ENCODE measurements around the gene IFNGR2.
A peak's percentile ranks its signal among the peaks of the same experiment; 100 is the strongest.
"Not testable (repeated sequence)": the region's sequence is repeated elsewhere in the genome, so short reads cannot be mapped to it uniquely, and the experiment has no call there.

The IFNGR2 gene

DNA sequence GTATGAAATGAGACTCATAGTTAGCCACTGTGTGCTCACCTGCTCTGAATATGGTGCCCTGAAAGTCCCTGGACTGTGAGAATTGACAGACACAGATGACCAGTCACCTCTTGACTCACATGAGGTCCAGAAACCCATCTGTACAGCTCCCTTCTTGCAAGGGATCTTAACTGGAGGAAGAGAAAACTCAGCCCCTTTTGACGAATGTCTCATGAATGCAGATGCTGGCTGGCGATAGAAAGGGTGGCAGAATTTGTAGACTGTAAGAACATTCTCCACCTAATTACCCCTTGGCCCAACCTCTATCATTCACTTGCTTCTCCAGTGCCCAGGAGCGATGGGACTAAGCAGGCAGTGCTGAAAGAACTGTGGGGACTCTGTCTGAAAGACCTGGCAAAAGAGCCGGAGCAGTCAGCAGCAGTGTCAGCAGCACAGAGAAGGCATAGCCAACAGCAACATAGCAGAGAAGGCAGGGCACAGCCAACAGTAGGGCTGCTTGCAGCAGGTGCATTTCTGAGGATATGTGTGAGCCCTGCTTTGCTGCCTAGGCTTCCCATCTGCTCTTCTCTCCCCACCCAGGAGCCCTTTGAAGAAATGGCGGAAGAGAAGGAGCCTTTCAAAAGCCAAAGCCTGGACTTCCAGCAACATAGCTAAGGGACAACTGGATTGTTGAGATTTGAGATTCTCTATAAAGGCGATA lies 25.8 kb upstream of the IFNGR2 start:
- no peak for DNase-seq (ENCODE audit: low read depth)

DNA sequence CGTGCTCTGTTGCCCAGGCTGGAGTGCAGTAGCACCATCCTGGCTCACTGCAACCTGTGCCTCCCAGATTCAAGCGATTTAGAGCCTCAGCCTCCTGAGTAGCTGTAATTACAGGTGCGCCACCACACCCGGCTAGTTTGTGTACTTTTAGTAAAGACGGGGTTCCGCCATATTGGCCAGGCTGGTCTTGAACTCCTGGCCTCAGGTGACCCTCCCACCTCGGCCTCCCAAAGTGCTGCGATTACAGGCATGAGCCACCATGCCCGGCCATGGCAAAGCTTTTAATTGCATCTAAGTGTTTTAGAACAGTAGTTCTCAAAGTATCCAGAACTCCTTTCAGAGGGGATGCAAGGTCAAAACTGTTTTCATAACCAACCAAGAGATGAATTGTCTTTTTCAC lies 25.1 kb upstream of the IFNGR2 start:
- no peak for DNase-seq (ENCODE audit: low read depth)

DNA sequence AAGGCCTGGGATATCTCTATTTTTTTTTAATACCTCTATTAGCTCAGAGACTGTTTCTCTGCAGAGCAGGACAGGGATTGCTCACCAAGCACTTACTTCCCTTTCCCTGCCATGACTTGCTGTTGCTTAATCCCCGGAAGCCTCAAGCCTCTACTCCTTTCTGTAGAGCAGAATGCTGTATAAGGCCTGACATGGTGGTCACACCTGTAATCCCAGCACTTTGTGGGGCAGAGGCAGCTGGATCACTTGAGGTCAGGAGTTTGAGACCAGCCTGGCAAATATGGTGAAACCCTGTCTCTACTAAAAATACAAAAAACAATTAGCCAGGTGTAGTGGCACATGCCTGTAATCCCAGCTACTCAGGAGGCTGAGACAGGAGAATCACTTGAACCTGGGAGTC lies 23.3 kb upstream of the IFNGR2 start:
- DNase-seq (ENCODE audit: low read depth), result not testable (repeated sequence)

DNA sequence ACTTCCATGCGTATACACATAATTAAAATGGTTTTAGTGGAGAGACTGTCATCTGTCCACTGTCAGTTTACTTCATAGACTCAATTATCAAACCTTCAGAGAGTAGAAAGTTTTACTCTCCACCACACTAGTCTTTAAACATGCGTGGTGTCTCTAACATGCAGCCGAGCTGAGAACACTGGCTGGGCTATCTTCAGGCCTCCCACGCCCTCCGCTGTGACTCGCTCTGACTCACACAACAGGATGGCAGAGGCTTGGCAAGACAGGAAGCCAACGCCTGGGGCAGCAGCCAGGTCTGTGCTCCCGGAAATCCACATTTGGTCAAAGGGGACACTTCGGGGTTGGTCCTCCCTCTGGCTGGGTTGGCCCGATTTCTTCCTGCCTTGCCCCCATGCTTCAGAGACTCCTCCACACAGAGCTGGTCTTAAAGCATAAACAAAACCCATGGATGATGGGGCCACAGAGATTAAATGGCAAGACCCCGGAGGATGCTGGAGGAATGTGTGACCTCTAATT lies 22.7 kb upstream of the IFNGR2 start:
- DNase-seq (ENCODE audit: low read depth), result peak; percentile 80

DNA sequence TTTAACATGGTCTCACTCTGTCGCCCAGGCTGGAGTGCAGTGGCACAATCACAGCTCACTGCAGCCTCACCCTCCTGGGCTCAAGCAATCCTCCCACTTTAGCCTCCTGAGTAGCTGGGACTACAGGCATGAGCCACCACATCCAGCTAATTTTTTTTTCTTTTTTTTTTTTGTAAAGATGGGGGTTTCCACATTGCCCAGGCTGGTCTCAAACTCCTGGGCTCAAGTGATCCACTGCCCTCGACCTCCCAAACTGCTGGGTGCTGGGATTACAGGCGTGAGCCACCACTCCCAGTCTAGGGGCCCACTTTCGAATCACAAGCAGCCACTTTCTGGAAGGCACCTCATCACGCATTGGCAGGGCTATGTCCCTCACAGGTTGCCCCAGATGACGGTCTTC lies 21.8 kb upstream of the IFNGR2 start:
- not testable (repeated sequence) for DNase-seq (ENCODE audit: low read depth)

DNA sequence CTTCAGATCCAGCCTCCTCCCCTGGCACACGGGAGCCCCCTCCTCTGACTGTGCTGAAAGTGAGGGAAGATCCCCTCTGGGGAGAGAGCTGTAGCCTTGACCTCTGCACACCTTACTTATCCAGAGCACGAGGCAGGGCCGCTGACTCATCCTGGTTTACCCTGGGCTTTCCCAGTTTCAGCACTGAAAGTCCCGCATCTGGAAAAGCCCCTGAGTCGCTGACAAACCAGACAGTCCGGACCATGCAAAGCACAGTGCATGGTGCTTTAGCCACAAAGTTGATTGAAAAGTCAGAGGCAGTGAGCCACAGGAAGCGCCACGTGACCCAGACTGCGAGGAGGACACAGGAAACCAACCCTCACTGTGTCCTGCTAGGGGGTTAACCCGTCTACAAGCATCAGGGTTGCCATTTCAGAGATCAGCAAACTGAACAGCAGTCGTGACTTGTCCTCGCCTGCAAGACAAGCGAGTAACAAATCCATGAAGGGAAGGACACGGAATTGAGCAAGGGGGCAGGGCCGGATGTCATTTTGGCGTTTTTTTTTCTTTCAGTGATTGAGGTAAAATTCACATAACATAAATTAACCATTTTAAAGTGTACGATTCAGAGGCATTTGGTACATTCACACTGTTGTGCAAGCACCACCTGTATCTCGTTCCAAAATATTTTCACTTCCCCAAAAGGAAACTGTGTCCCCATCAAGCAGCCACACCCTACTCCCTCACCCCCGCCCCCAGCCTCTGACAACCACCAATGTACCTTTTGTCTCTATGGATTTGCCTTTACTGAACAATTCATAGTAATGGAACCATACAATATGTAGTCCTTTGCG lies 19.9 kb upstream of the IFNGR2 start:
- peak; percentile 64 for DNase-seq (ENCODE audit: low read depth)

DNA sequence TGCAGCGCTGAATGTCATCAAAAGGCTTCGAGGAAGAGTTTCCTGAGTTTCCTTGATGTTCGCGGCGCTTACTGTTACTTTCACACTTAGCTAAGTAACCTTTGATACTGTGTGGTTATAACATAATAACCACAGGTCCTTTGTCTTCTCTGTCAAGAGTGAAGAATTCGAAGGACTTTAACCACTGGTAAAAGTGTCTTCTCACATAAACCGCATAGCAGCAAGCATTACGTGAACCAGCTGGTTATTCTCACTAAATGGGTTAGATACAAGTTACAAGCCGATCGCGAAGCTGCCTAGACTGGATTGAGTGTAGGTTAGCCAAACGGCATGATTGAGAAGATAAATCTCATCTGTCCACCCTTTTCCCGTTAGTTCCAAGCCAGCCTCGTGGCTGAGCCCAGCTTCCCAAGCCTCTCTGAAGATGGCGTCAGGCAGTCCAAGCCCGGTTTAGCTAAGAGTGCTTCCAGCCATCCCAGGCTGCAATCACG lies 18.3 kb upstream of the IFNGR2 start:
- DNase-seq (ENCODE audit: low read depth), result no peak

DNA sequence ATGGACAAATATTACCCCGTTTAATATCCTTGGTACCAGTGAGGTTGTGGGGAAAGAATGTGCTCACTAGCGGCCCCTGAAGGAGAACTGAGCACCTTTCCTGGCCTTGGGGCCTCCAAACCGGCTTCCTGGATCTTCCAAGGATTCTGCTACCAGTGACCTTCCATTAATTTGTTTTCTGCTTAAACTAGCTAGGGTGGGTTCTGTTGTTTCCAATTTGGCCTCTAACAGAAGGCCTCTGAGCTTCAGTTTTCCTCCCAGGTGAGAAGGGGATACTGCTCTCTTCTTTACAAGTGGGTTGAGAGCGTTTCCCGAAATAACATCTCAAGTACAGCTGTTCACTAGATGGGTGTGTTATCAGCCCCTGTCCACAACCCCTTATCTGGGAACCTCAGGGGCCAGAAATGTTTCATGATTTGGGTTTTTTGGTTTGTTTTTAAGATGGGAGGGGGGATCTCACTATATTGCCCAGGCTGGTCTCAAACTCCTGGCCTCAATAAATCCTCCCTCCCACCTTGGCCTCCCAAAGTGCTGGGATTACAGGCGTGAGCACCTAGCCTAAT lies 16.9 kb upstream of the IFNGR2 start:
- no peak for DNase-seq (ENCODE audit: low read depth)

DNA sequence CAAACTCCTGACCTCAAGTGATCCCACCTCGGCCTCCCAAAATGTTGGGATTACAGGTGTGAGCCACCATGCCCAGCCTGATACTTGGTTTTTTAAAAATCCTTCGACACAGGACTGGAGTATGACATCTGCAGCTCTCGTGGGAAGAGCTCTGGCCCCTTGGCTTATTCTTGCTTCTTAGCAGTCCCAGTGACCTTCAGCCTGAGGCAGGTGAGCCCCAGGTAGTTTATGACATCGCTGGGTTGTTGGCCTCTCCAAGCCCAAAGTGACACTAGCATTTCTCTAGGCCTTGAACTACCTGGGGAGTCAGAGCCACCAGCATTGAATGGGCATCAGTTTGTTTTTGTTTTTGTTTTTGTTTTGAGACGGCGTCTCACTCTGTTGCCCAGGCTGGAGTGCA lies 15.9 kb upstream of the IFNGR2 start:
- no peak for DNase-seq (ENCODE audit: low read depth)

DNA sequence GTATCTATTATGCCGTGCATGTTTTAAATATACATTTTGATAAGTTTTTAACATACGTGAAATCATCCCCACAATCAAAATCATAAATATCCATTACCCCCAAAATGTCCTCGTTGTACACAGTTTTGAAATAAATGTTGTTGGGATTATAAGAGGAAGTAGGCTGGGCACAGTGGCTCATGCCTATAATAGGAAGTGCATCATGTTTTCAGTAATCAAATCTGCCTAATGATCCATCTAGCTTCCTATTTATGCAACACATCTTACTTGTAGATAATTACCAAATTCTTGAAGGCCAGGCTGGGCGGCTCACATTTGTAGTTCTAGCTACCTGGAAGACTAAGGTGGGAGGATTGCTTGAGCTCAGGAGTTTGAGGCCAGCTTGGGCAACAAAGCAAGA lies 15.0 kb upstream of the IFNGR2 start:
- no peak for DNase-seq (ENCODE audit: low read depth)

DNA sequence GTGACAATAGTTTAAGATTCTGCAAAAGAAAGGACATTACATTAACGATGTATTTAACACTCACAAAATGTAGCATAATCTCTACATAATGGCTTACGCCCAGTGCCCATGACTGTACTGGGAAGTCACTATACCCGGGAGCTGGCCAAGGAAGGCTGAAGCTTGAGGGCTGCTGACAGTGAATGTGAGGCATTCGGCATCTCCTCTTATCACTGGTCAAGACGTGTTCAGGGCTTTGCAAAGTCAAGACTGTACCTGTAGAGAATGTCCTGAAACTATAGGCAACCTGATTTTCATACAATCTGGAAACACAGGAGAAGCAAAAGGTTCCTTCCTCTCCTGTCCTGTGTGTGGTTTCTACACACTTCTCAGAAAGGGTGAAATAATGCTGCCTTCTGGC lies 12.7 kb upstream of the IFNGR2 start:
- no peak for DNase-seq (ENCODE audit: low read depth)

DNA sequence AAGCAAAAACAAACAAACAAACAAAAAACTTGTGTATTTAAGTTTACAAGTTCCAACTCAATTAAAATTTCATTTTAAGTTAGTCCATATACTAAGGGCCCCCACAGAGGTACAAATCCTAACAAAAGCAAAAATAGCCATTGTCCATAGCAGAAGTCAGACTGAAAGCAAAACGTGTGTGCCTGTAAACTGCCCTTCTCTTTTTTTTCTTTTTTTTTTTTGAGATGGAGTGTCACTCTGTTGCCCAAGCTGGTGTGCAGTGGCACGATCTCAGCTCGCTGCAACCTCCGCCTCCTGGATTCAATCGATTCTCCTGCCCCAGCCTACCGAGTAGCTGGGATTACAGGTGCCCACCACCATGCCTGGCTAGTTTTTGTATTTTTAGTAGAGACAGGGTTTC lies 11.6 kb upstream of the IFNGR2 start:
- DNase-seq (ENCODE audit: low read depth), result no peak

DNA sequence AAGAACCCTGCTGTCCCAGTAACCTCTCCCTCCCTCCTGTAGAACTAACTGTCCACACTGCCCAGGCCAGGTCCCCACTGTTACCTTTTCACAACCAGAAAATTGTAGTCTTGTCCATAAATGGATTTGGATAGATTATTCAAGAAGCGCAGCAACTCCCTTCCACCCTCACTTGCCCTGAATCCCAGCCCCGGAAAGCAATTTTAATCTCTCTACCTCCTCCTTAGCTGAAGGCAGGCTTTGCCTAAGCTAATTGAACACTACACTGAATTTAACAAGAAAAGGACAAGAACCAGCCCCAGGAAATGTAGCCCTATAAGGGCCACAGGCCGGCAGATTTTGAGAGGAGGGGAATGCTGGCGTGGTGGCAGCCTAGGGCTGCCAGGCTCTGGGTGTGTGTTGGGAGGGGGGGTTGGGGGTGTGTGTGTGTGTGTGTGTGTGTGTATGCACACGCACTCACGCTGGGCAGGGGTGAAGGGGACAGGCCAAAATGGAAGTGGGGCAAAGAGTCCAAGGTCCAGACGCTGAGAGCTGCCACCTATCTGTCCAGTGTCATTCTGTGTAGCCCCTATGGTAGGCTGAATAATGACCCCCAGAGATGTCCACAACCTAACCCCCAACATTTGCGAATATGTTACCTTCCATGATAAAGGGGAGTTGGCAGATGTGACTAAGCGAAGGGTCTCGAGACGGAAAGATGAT lies 10.8 kb upstream of the IFNGR2 start:
- DNase-seq (ENCODE audit: low read depth), result no peak

DNA sequence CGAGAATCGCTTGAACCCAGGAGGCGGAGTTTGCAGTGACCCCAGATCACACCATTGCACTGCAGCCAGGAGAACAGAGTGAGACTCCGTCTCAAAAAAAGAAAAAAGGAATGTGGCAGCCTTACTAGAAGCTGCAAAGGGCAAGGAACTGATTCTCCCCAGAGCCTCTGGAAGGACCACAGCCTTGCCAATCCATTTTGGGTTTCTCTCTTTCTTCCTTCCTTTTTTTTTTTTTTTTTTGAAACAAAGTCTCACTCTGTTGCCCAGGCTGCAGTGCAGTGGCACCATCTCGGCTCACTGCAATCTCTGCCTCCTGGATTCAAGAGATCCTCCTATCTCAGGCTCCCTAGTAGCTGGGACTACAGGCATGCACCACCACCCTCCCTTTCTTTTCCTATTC lies 9.9 kb upstream of the IFNGR2 start:
- DNase-seq (ENCODE audit: low read depth), result no peak

DNA sequence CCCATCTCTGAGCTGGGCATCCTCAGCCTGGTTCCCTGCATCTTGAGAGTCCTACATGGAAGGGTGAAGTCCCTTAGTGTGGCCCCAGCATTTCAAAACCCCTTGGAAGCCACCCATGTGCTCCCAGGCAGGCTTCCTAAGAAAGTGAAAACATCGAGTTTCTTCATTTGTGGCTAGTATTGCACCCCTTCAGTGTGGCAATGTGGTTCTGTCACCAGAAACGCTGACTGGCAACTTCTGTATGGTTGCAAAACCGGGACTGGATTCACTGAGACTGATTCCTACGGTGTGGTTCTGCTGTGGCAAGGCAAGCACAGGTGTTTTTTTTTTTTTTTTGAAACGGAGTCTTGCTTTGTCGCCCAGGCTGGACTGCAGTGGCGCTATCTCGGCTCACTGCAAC lies 9.0 kb upstream of the IFNGR2 start:
- DNase-seq (ENCODE audit: low read depth), result no peak

DNA sequence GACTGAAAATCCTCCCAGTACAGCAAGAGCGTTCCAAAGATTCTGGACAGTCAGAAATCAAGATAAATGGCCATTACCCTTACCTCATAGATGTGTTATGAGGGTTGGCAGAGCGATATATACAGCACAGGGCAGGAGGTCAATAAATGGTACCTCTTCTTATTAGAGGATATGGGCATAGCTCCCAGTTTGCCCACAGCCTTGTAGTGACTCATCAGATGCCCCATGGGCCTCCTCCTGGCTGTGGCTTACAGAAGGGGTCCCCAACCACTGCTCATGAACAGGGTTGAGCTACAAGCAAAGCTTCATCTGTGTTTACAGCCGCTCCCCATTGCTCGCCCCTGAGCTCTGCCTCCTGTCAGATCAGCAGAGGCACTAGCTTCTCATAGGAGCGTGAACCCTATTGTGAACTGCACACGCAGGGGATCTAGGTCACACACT lies 7.3 kb upstream of the IFNGR2 start:
- no peak for DNase-seq (ENCODE audit: low read depth)

DNA sequence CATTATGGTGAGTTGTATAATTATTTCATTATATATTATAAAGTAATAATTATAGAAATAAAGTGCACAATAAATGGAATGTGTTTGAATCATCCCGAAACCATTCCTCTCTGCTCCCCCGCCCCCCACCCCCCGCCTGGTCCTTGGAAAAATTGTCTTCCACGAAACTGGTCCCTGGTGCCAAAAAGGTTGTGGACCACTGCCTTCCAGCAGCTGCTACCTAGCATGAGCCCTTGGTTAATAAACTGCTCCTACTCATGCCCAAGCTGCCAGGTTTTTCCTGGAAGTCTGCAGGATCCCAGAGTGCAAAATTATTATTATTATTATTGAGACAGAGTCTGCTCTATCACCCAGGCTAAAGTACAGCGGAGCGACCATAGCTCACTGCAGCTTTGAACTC lies 6.8 kb upstream of the IFNGR2 start:
- no peak for DNase-seq (ENCODE audit: low read depth)

DNA sequence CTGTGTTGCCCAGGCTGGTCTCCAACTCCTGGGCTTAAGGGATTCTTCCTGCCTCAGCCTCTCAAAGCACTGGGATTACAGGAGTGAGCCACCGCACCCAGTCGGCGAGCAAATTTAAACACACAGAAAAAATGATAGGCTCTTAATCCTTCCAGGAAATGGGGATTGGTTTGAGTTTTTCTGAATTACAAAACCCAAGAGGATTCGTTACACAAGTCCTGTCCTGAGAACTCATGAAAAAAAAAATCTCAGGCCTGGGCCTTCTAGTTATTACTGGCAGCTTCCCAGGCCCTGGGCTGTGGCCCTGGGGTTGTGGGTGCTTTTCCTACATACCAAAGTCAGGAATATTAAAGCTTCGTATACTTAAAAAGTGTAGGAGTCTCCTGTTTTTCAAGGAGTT lies 6.3 kb upstream of the IFNGR2 start:
- no peak for DNase-seq (ENCODE audit: low read depth)

DNA sequence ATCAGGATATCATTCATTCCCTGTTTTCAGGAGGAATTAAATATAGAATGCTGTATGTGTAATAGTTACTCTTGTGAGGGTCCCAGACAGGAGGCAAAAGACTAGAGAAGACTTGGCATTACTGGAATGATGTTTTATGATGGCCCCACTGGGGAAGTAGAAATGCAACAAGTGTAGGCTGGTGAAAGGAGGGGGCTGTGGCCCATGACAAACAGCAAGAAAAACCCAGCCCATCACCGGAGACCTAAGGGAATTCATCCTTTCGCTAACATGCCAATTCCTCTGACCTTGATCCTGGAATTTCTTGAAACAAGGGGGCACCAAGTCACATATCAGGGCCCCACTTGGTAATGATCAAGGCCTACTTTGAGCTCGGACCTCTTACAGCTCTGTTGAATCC lies 5.5 kb upstream of the IFNGR2 start:
- no peak for DNase-seq (ENCODE audit: low read depth)

DNA sequence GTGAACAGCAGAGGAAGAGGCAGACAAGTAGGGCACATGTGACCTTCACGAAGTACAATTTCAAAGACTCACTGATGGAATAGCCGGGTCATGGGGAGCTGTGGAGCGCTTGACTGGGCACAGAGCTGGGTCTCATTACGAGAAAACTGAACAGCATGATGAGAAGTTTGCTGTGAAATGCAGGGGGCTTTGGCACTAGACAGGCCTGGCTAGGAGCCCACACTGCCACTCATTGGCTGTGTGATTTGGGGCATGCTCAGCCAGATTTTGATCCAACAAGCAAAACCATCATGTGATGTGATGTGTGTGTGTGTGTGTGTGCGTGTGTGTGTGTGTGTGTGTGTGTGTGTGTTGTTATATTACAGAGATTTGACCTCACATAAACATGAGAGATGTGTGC lies 4.9 kb upstream of the IFNGR2 start:
- DNase-seq (ENCODE audit: low read depth), result no peak

DNA sequence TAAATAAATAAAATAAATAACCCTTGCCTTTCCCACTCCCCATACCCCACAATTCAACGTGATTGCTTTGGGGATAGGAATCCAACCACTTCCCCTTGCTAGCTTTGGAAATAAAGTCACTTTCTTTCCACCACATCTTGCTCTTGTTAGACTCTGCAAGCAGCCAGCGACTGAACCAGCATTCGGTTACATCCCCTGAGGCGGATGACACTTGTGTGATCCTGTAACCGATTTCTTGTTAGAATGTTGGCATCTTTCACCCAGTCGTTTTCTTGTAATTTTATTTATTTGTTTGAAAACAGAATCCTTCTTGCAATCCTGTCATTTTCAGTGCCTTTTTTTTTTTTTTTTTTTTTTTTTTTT lies 1.6 kb upstream of the IFNGR2 start:
- no peak for DNase-seq (ENCODE audit: low read depth)
